ENCODE measurements around the gene STK11. TPM values are rescaled to one million over a fixed set of nuclear protein-coding genes. Genes with fewer than 3 reads are reported as not detected.

STK11 gene
- total and polyA plus RNA-seq, 2 donors (not counting 3 experiments of a cell fraction or from before 2014, with no cell fraction given), result 39.4 to 75.4 TPM

GRCh38 chr19:1254530-1255185, 49.1 kb downstream of the STK11 start:
- ChIA-PET POLR2A (interaction anchor here (1.1 to 2.2 kb wide), 2 partner anchors 12 to 15 kb away, joined by 5 to 34 read pairs; partner anchors contain the start of gene CIRBP), CTCF (interaction anchor here (0.7 to 2.2 kb wide), 3 partner anchors 10 to 12 kb away, joined by 6 to 89 read pairs (median 10); no protein-coding TSS in a partner anchor)
- no peaks in the 10 kb centered on the region for H3K9me3 ChIP-seq (replicated peaks; ENCODE audit: control insufficient read depth, insufficient read depth, low read length)
- no peaks in the 10 kb centered on the region for H3K9me1 ChIP-seq (replicated peaks; ENCODE audit: control insufficient read depth, extremely low read depth, insufficient read depth, low read length)
- TF ChIP-seq POLR2AphosphoS5 (IDR thresholded peaks at IDR 0.05; ENCODE audit: insufficient read depth, low read depth, low read length) (no peak), FOS (IDR thresholded peaks at IDR 0.05; ENCODE audit: borderline replicate concordance, insufficient read depth, low read length) (no peak), JUN (IDR thresholded peaks at IDR 0.05; ENCODE audit: borderline replicate concordance, insufficient read depth, insufficient read length, low read depth) (no peak), POLR2A (IDR thresholded peaks at IDR 0.05; ENCODE audit: low read depth, low read length) (peak; percentile 19), GATA2 (IDR thresholded peaks at IDR 0.05; ENCODE audit: insufficient read depth, insufficient read length, low read depth, low read length) (no peak)
- no TSS peak for BruUV-seq (replicated peaks)
- DNase-seq (ENCODE audit: low read depth, low spot score) (no peak), FAIRE-seq (no peak)
- intact Hi-C loops (cut with micrococcal nuclease), result no loop called here
- no peak overlapping the region for H3K27ac ChIP-seq (ENCODE audit: insufficient read depth, low read depth, low read length)
- peaks cover 63% of the 10 kb centered on the region for H3K79me2 ChIP-seq (ENCODE audit: control insufficient read depth, insufficient read depth, low read length)
- H4K20me1 ChIP-seq (replicated peaks; ENCODE audit: control insufficient read depth, extremely low read depth, insufficient read depth, low read length), result no peaks in the 10 kb centered on the region
- H3K4me3 ChIP-seq (replicated peaks in 1 of 3; ENCODE audit: insufficient read depth in 1 of 3, low read depth in 1 of 3, low read length in 3 of 3), result no peak overlapping the region
- H3K4me1 ChIP-seq (ENCODE audit: control insufficient read depth, extremely low read depth, insufficient read depth, low read length), result peaks cover 39% of the 10 kb centered on the region
- no peak overlapping the region for H2AFZ ChIP-seq (ENCODE audit: low read depth, low read length)
- no peak overlapping the region for H3K9ac ChIP-seq (replicated peaks; ENCODE audit: extremely low read depth, insufficient read depth, low read length)
- H3K36me3 ChIP-seq (ENCODE audit: control insufficient read depth in 2 of 2, extremely low read depth in 1 of 2, insufficient read depth in 2 of 2, low read length in 2 of 2), result peaks cover 29 to 36% of the 10 kb centered on the region in 2 experiments
- H3K27me3 ChIP-seq (ENCODE audit: control insufficient read depth in 2 of 2, insufficient read depth in 2 of 2, low read length in 2 of 2), result no peaks in the 10 kb centered on the region
- dilution Hi-C loops (cut with MboI; ENCODE audit: extremely low pct_ligation_motif_present, low sequenced_read_pairs), result no loop called here
- H3K4me2 ChIP-seq (ENCODE audit: insufficient read depth, low read length), result no peak overlapping the region
